ENCODE measurements around the gene ADAM15. TPM values are rescaled to one million over a fixed set of nuclear protein-coding genes. Genes with fewer than 3 reads are reported as not detected.

ADAM15 gene
- total and polyA plus RNA-seq, 2 donors (not counting 1 experiment from before 2014, with no cell fraction given) = 14.6 to 28.4 TPM

GRCh38 chr1:155081472-155082300 is 30.6 kb downstream of the ADAM15 start:
- H4K20me1 ChIP-seq (ENCODE audit: control insufficient read depth, insufficient read depth, low read length, poor library complexity, severe bottlenecking) = peaks cover 51% of the 10 kb centered on the region
- Mint-ChIP-seq H3K9me3 (ENCODE audit: insufficient read depth) (no peaks in the 10 kb centered on the region), H3K27me3 (peaks cover 38% of the 10 kb centered on the region), H3K4me3 (peak overlapping the region; percentile 83), H3K27ac (peak overlapping the region; percentile 21), H3K4me1 (peaks cover 69% of the 10 kb centered on the region)
- intact Hi-C loops (cut with micrococcal nuclease) = no loop called here
- TF ChIP-seq CTCF (IDR thresholded peaks at IDR 0.05) = no peak
- peak; percentile 98 for TF ChIP-seq EZH2 (IDR thresholded peaks at IDR 0.05; ENCODE audit: borderline replicate concordance, insufficient read depth, low read depth, low read length, poor library complexity, severe bottlenecking)
- peak overlapping the region in 4 of 5 experiments; percentile 12 to 52 (median 26) for H3K4me3 ChIP-seq (ENCODE audit: control extremely low read depth in 1 of 5, extremely low read depth in 1 of 5, insufficient read depth in 1 of 5, low read depth in 2 of 5, low read length in 4 of 5)
- peaks cover 0 to 30% (median 0%) of the 10 kb centered on the region in 3 donors for H3K9me3 ChIP-seq (ENCODE audit: control extremely low read depth in 1 of 3, control insufficient read depth in 2 of 3, insufficient read depth in 1 of 3, low read length in 2 of 3)
- no peaks in the 10 kb centered on the region for H3K36me3 ChIP-seq (replicated peaks in 1 of 2; ENCODE audit: control extremely low read depth in 1 of 2, control insufficient read depth in 1 of 2, extremely low read depth in 1 of 2, insufficient read depth in 2 of 2, low read length in 1 of 2)
- H3K27me3 ChIP-seq (replicated peaks in 1 of 4; ENCODE audit: control extremely low read depth in 1 of 4, control insufficient read depth in 3 of 4, insufficient read depth in 4 of 4, low read length in 3 of 4) = peaks cover 0 to 57% (median 43%) of the 10 kb centered on the region in 4 experiments
- H3K4me1 ChIP-seq (ENCODE audit: control insufficient read depth in 2 of 2, insufficient read depth in 2 of 2, low read length in 2 of 2) = peaks cover 71 to 78% of the 10 kb centered on the region in 2 donors
- peak overlapping the region; percentile 59 for H2AFZ ChIP-seq (ENCODE audit: insufficient read depth, low read depth, low read length, poor library complexity, severe bottlenecking)
- no peak for ATAC-seq (ENCODE audit: low read depth)
- WGBS (ENCODE audit: insufficient coverage) = 5% methylated on average over 50 of the region's 68 CpGs
- peak; percentile 66 for DNase-seq
- peak overlapping the region; percentile 36 for H3K9ac ChIP-seq (ENCODE audit: low read length)
- POLR2A ChIA-PET = interaction anchor here (1.6 to 2.8 kb wide), 2 partner anchors 11 to 17 kb away, joined by 7 to 9 read pairs; no protein-coding TSS in a partner anchor
- H3K27ac ChIP-seq (ENCODE audit: low read length in 2 of 2) = no peak overlapping the region
- H3K4me2 ChIP-seq (replicated peaks; ENCODE audit: low read depth, low read length, poor library complexity, severe bottlenecking) = peak overlapping the region; percentile 97
- CTCF ChIA-PET = interaction anchor here (0.6 to 5.5 kb wide), 9 partner anchors 10 to 174 kb away, joined by 3 to 184 read pairs (median 7); partner anchors contain the start of genes ADAM15, EFNA4 and KRTCAP2
- H3K79me2 ChIP-seq (ENCODE audit: control insufficient read depth, insufficient read depth, low read length) = no peaks in the 10 kb centered on the region
